ENCODE results near the gene ARPC1A.

Gene ARPC1A

GRCh38 chr7:99301496-99301895, 24.2 kb upstream of the ARPC1A start:
- Histone ChIP-seq H3K27ac (no peak overlapping the region), H3K4me2 (ENCODE audit: low read length) (no peak overlapping the region), H3K79me2 (no peaks in the 10 kb centered on the region), H2AFZ (no peak overlapping the region), H3K27me3 (ENCODE audit: control insufficient read depth, insufficient read depth, low read length) (no peaks in the 10 kb centered on the region), H3K4me1 (no peaks in the 10 kb centered on the region), H3K9ac (no peak overlapping the region), H3K36me3 (ENCODE audit: control insufficient read depth, insufficient read depth, low read length) (no peaks in the 10 kb centered on the region), H3K9me3 (ENCODE audit: control insufficient read depth, low read length) (no peaks in the 10 kb centered on the region), H3K4me3 (ENCODE audit: low read depth, low read length) (no peak overlapping the region)
- no peak for TF ChIP-seq CTCF (IDR thresholded peaks at IDR 0.05)

- H3K4me2 ChIP-seq (ENCODE audit: low read length), result no peak overlapping the region
- no peak overlapping the region for H2AFZ ChIP-seq
- H3K27me3 ChIP-seq (ENCODE audit: control insufficient read depth, insufficient read depth, low read length), result no peaks in the 10 kb centered on the region
- H3K27ac ChIP-seq, result no peak overlapping the region
- H3K9ac ChIP-seq, result no peak overlapping the region
- H3K36me3 ChIP-seq (ENCODE audit: control insufficient read depth, insufficient read depth, low read length), result no peaks in the 10 kb centered on the region
- no peak for TF ChIP-seq CTCF (IDR thresholded peaks at IDR 0.05)
- H3K4me1 ChIP-seq, result no peaks in the 10 kb centered on the region
- no peaks in the 10 kb centered on the region for H3K79me2 ChIP-seq
- H3K9me3 ChIP-seq (ENCODE audit: control insufficient read depth, low read length), result no peaks in the 10 kb centered on the region
- no peak overlapping the region for H3K4me3 ChIP-seq (ENCODE audit: low read depth, low read length)
Observed at GRCh38 chr7:99305473-99306260, 20.0 kb upstream of the ARPC1A start.

- Histone ChIP-seq H3K9me3 (ENCODE audit: control insufficient read depth, low read length) (no peaks in the 10 kb centered on the region), H2AFZ (no peak overlapping the region), H3K4me3 (ENCODE audit: low read depth, low read length) (no peak overlapping the region), H3K9ac (no peak overlapping the region), H3K4me1 (no peaks in the 10 kb centered on the region), H3K4me2 (ENCODE audit: low read length) (no peak overlapping the region), H3K36me3 (ENCODE audit: control insufficient read depth, insufficient read depth, low read length) (no peaks in the 10 kb centered on the region), H3K79me2 (no peaks in the 10 kb centered on the region), H3K27ac (no peak overlapping the region), H3K27me3 (ENCODE audit: control insufficient read depth, insufficient read depth, low read length) (no peaks in the 10 kb centered on the region)
- TF ChIP-seq CTCF (IDR thresholded peaks at IDR 0.05), result no peak
Observed at GRCh38 chr7:99308461-99309074, 17.1 kb upstream of the ARPC1A start.

DNA sequence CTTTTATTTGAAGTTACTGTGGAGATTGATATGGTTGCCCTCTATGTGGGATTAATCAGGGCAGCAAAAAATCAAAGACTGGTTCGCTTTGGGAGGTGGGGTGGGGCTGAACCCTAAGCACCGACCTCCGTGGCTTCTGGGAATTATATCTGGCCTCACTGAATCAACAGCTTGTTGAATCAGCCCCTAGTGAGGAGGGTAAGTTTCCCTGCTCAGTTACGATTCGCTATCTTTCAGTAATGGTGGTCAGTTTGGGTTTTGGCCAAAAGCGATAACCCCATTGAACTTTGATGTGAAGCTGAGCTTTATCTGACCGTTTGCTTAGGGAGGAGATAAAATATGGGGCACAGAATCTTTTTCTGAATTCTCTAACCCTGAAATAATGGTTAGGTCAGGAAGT, 16.6 kb upstream of the ARPC1A start:
- Histone ChIP-seq H3K4me3 (ENCODE audit: low read depth, low read length) (no peak overlapping the region), H3K4me2 (ENCODE audit: low read length) (no peak overlapping the region), H3K36me3 (ENCODE audit: control insufficient read depth, insufficient read depth, low read length) (no peaks in the 10 kb centered on the region), H3K27me3 (ENCODE audit: control insufficient read depth, insufficient read depth, low read length) (no peaks in the 10 kb centered on the region), H3K79me2 (no peaks in the 10 kb centered on the region), H3K9ac (no peak overlapping the region), H3K9me3 (ENCODE audit: control insufficient read depth, low read length) (no peaks in the 10 kb centered on the region), H2AFZ (no peak overlapping the region), H3K27ac (no peak overlapping the region), H3K4me1 (no peaks in the 10 kb centered on the region)
- TF ChIP-seq CTCF (IDR thresholded peaks at IDR 0.05), result no peak

Data from parathyroid adenoma (tissue), 2 donors.